Right ventricle myocardium superior (tissue), 1 donor: Measurements from ENCODE around the gene KRTAP5-10. TPM values are rescaled to one million over a fixed set of nuclear protein-coding genes. Genes with fewer than 3 reads are reported as not detected.
"Not testable (repeated sequence)": the region's sequence is repeated elsewhere in the genome, so short reads cannot be mapped to it uniquely, and the experiment has no call there.

Experiments used
- ATAC-seq: fragments of 200-7000 bp; cut with Tn5 transposase; one replicate; pipeline ENCODE4 v1.9.1; 2020; ENCODE audit warnings: mild to moderate bottlenecking; ENCODE audit not compliant: poor library complexity
- DNase-seq: peaks from one replicate; pipeline ENCODE4 v3.0.0-alpha.2; 2020
- intact Hi-C: fragments of 100-400 bp; cut with DNase I; formaldehyde crosslinking; loops from one replicate; pipeline ENCODE4 v1.11.2; 2022
- total RNA-seq: library from RNA; stranded (reverse); fragmentation: NEBNext Ultra II Directional; extraction: Animal tissue kit (Norgen Biotek cat#: 25700); gene quantifications from one replicate; pipeline ENCODE4 v1.2.1, GENCODE V29; 2021
- donor health status: DM: no; HTN: yes; CAD: no; lungs with severe emphysema.

The KRTAP5-10 gene
- total RNA-seq, 1 donor from 2014 or later: not detected

DNA sequence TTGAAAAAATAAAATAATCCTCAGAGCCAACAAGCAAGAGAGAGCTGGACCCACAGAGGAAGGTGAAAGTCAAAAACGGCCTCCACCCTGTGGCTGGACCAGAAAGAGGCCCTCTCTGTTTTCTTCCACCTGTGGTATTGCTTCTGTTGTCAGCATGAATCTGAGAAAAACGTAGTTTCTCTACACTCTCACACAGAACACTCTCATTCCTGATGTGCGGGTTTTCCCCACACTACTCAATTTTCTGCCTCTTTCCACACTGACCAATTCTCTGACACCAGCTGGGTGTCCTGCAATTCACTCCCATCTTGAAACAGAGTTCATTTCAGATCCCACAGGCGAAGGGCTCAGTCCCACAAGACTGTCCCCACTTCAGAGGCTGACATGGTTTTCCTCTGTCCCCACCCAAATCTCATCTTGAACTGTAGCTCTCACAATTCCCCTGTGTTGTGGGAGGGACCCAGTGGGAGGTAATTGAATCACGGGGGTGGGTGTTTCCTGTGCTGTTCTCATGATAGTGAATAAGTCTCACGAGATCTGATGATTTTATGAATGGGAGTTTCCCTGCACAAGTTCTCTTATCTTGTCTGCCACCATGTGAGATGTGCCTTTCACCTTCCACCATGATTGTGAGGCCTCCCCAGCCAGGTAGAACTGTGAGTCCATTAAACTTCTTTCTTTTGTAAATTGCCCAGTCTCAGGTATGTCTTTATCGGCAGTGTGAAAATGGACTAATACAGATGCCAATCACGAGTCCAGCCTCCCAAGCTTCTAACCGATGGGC, 24.6 kb upstream of the KRTAP5-10 start:
- DNase-seq, ATAC-seq, intact Hi-C loops: not testable (repeated sequence)

DNA sequence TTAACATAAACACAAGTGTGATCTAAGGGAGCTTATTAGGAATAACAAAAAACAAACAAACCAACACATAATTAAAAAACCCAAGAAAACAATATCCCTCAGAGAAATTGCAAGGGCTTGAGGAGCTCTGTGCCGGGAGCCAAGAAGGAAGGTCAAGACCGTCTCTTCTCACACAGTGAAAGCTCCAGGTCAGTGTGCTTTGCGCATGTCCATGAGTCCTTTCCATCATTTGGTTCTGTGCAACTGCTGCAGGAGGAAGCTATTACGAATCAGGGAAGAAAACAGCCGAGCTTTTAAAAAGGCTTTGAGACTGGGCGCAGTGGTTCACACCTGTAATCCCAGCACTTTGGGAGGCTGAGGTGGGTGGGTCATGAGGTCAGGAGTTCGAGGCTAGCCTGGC, 23.0 kb upstream of the KRTAP5-10 start:
- DNase-seq (no peak), ATAC-seq (no peak)
- intact Hi-C loops: no loop called here

DNA sequence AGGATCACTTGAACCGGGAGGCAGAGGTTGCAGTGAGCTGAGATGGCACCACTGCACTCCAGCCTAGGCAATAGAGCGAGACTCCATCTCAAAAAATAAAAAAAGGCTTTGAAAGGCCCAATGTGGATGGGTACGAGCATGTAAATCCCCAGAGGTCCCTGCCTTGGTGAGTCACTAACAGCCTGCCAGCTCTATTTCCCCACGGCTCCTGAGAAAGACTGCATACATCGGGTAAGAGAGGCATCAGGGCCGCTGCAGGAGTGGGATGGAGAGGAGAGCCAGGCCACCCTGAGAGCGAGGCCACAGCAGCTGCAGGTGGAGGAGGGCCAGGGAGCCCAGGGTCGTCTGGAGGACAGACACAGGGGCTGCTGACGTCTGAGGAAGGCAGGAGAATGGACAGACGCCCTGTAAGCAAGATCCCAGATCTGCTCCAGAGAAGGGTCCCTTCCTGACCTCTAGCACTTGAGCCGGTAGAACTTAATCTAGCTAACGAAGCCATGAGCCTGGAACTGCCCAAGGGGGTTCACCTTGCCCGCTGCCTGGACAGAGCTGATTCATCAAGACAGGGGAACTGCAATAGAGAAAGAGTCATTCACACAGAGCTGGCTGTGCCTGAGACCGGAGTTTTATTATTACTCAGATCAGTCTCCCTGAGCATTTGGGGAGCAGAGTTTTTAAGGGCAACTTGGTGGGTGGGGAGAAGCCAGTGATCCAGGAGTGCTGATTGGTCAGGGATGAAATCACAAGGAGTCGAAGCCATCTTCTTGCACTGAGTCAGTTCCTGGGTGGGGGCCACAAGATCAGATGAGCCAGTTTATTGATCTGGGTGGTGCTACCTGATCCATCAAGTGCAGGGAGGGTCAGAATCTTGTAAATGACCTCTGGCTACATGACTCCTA, 22.2 kb upstream of the KRTAP5-10 start:
- ATAC-seq: no peak
- DNase-seq: no peak
- intact Hi-C loops: no loop called here

DNA sequence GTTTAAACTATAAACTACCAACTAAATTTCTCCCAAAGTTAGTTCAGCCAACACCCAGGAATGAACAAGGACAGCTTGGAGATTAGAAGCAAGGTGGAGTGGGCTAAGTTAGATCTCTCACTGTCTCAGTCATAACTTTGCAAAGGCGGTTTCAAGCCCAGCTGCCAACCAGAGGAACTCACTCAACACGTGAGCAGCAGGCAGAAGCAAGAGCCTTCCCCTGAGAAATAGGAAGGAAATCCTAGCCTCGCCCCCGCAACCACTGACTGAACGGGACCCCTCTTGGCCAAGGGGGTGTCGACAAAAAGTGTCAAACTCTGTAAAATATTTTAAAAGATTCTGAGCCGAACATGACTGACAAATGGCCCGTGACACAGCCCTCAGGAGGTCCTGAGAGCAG, 21.5 kb upstream of the KRTAP5-10 start:
- intact Hi-C loops: no loop called here
- DNase-seq: no peak

DNA sequence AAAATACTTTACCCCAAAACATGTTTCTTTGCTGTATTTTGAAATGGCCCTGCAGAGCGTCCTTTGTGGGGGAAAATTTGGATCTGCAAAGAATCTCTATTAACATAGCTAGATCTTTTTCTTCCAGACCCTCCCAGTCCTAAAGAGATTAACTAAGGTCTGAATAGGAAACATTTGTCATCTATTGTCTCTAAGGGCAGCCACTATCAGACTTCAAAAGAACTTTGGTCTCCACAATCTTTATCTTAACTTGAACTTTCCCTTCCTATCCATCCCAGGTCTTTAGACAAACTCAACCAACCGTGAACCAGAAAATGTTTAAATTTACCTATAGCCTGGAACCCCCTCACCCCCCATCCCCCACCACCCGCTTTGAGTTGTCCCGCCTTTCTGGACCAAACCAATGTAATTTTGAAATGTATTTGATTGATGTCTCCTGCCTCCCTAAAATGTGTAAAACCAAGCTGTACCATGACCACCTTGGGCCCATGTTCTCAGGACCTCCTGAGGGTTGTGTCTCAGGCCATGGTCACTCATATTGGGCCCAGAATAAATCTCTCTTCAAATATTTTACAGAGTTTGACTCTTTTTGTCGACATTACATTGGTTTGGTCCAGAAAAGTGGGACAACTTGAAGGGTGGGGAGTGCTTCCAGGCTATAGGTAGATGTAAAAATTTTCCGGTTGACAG, 20.7 kb upstream of the KRTAP5-10 start:
- DNase-seq (no peak), ATAC-seq (no peak)
- intact Hi-C loops: no loop called here

More for the DNA sequence above, 21.5 kb upstream of the KRTAP5-10 start:
- ATAC-seq: no peak

DNA sequence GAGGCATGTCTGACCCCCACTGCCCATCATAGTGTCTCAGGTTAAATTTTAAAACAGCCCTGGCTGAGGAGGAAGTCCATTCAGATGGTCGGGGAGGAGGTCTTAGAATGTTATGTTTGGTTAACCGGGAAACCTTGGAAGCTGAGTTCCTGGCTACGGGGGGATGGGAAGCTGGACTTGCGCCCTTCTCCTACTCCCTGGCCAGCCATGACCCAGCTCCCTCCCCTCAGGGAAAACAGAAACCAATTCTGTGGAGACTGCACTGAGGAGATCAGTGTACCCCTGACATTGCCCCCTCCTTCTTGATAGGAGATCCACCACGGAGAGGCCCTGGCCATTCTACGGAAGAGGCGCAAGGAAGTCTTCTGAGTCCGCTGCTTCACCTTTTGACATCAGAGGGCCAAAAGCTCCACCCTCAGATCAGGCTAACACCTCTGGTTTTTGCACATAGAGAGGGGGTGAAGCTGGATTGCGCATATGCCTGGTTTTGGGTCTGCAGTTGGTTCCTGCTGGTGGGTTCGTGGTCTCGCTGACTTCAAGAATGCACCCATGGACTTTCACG, 19.9 kb upstream of the KRTAP5-10 start:
- no peak for DNase-seq
- ATAC-seq: no peak
- intact Hi-C loops: no loop called here

DNA sequence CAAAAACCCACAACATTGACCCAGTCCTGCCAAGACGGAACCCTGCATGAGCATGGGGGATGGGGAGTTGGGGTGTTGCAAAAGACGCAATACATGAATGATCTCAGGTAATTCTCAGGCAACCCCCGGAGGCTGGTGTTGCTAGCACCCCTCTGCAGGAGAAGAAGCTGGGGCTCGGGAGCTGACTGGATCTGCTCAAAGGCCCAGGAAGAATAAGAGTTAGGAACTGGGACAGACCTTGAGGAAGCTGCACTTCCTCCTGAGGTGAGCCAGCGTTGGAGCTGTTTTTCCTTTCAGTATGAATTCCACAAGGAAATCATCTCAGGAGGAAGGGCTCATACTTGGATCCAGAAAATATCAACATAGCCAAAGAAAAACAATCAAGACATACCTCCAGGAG, 17.2 kb upstream of the KRTAP5-10 start, which contains the start of gene KRTAP5-9:
KRTAP5-9 (plus strand) TSS at position 301 of the 400 bp plus-strand sequence. CDS start 238 bp downstream, outside the sequence.
- no peak for ATAC-seq
- intact Hi-C loops: no loop called here
- no peak for DNase-seq

DNA sequence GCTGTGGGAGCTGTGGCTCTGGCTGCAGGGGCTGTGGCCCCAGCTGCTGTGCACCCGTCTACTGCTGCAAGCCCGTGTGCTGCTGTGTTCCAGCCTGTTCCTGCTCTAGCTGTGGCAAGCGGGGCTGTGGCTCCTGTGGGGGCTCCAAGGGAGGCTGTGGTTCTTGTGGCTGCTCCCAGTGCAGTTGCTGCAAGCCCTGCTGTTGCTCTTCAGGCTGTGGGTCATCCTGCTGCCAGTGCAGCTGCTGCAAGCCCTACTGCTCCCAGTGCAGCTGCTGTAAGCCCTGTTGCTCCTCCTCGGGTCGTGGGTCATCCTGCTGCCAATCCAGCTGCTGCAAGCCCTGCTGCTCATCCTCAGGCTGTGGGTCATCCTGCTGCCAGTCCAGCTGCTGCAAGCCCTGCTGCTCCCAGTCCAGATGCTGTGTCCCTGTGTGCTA, 16.6 kb upstream of the KRTAP5-10 start:
- ATAC-seq (no peak), DNase-seq (no peak)
- intact Hi-C loops: no loop called here

DNA sequence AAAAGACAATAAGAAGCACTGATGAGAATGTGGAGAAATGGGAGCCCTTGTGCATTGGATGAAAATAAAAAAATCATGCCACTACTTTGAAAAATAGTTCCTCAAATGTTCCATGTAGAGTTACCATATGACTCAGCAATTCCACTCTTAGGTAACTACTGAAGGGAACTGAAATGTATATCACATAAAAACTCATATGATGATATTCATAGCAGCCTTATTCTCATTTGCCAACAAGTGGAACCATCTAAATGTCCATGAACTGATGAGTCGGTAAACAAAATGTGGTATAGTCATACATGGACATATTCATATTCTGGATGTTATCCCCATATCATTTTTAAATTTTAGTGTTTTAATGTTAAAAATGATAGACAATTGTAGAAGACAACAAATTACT, 13.7 kb upstream of the KRTAP5-10 start:
- ATAC-seq: no peak

DNA sequence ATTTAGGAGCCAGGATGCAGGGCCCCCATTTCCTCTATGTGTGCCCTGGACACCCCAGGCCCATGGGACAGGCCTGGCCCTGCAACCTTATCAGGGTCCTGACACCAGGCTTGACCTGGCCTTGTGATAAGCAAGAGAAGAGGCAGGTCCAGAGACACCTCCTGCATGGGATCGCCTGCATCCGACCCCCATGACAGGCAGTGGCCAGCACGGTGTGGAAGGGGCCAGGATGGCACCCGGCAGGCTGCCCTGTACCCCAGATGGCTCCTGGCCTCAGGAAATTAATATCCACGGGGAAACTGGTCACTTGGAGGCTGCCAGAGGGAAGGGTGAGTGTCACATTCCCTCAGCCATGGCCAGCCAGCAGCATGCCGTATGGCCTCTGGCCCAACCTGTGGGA, 10.4 kb upstream of the KRTAP5-10 start:
- intact Hi-C loops: no loop called here

More for the DNA sequence above, 13.7 kb upstream of the KRTAP5-10 start:
- intact Hi-C loops: no loop called here
- DNase-seq: no peak

DNA sequence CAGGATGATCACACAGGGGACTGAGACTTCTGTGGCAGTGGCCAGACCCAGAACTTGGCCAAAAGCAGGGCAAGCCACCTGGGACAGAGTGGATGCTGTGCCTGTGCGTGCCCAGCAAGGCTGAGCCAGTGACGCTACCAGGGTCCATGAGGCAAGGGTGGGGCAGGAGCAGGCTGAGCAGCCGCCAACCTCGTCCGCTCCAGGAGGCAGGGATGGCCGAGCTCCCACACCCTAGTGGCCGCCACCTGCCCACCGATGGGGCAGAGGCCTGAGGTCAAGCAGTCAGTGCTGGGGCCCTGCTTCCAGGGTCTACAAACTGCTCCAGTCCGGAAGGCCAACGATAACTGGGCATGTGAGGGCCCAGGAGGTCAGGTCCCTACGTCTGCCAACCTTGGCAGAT, 9.9 kb upstream of the KRTAP5-10 start:
- intact Hi-C loops: no loop called here
- no peak for ATAC-seq
- no peak for DNase-seq

More for the DNA sequence above, 10.4 kb upstream of the KRTAP5-10 start:
- ATAC-seq (no peak), DNase-seq (no peak)

DNA sequence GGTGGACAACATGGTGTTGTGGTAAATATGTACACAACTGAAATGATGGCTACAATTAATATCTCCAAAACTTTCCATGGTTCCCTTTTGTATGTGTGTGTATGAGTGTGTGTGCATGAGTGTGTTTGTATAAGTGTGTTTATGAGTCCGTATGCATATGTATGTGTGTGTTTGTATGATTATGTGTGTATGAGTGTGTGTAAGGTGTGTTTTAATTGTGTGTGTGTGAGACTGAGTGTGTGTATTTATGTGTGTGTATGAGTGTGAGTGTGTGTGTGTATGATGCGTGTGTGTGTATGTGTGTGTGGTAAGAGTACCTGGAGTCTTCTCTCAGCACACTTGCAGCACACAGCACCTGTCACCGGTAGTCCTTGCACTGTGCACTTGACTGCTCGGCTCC, 9.3 kb upstream of the KRTAP5-10 start:
- no peak for ATAC-seq
- DNase-seq: no peak
- intact Hi-C loops: no loop called here

DNA sequence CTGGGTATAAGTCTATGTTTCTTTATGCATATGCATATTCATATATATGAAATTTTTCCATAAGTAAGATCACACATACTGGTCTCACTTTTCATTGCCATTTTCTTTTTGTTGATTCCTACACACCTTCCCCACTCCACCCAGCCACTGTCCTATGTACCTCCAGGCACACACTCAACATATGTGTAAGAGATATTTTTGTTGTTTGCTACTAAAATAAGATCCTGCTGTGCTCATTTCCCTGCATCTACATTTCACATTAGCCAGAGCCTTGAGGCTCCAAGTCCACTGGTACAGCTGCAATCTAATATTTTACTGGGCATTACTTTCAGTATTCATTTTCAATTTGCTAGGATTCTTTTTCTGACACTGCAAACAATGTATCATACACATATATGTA, 8.1 kb upstream of the KRTAP5-10 start:
- intact Hi-C loops: no loop called here
- DNase-seq (no peak), ATAC-seq (no peak)

DNA sequence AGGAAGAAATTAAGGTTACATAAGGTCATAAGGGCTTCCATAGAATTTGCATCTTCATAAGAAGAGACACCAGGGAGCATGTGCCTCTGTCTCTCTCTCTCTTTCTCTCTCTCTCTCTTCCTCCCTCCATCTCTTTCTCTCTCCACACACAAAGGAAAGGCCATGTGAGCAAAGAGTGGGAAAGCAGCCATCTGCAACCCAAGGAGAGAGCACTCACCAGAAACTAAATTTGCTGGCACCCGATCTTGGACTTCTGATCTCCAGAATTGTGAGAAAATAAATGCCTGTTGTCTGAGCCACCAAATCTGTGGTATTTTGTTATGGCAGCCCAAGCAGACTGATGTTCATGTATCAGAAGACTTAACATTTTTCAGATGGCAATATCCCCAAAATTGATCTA, 6.4 kb upstream of the KRTAP5-10 start:
- no peak for DNase-seq
- no peak for ATAC-seq
- intact Hi-C loops: no loop called here

DNA sequence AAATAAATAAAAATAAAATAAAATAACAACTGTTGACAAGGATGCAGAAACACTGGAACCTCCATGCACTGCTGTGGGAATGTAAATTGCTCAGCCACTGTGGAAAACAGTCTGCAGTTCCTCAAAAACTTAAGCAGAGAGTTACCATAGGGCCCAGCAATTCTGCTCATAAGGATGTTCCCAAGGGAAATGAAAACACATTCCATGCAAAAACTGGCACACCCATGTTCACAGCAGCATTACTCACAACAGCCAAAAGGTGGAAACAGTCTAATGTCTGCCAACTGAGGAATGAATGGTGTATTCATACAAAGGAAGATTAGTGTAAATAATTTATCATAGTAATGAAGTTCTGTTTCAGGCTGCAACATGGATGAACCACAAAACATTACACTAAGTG, 3.2 kb upstream of the KRTAP5-10 start:
- ATAC-seq: no peak
- intact Hi-C loops: no loop called here

DNA sequence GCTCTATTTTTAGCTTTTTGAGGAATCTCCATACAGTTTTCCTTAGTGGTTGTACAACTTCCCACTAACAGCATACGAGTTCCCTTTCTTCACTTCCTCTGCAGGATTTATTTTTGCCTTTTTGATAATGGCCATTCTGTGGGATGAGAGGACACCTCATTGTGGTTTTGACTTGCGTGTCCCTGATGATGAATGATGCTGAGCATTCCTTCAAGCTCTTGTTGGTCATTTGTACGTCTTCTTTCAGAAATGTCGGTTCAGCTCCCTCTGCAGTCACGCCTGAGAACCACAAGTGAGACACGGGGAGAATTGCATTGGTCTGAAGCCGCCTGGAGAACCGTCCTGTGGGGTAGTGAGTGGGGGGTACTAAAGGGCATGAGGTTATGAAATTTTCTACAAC, 2.0 kb upstream of the KRTAP5-10 start:
- no peak for ATAC-seq
- intact Hi-C loops: no loop called here
- no peak for DNase-seq

More for the DNA sequence above, 3.2 kb upstream of the KRTAP5-10 start:
- DNase-seq: no peak

DNA sequence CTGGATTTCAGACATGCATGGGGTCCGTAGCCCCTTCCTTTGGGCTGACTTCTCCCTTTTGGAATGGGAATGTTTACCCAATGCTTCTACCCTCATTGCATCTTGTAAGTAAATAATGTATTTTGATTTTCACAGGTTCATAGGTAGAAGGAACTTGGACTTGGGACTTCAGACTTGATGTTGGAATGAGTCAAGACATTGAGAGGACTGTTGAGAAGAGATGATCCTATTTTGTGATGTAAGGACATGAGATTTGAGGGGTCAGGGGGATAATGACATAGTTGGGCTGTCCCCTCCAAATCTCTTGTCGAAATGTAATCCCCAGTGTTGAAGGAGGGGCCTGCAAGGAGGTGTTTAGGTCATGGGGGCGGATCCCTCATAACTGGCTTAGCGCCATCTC, 933 bp upstream of the KRTAP5-10 start:
- intact Hi-C loops: no loop called here
- ATAC-seq (no peak), DNase-seq (no peak)

DNA sequence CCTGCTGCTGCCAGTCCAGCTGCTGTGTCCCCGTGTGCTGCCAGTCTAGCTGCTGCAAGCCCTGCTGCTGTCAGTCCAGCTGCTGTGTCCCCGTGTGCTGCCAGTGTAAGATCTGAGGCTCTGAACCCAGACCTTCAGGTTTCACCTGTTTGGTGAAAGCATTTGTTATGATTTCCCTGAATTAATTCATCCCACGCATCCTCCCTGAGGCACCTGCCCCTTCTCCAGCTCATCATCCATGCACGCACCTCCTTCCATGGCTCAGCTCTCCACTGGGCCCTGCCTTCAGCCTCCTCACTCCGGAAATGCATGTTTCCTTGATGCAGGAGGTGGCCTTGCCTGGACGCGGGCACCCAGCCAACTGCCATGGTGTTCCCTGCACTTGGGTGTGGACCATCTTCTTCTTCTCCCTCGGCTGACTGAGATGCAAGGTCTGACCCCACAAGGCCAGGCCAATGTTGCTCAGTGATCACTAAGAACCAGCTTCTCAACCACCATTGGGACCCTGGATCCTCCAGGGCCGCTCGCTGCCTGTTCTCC, 788 bp downstream of the KRTAP5-10 start:
- DNase-seq (no peak), ATAC-seq (no peak)
- intact Hi-C loops: no loop called here
